8988T (cell line): Measurements from ENCODE around the gene SLC17A6.

Source experiments
- DNase-seq: peaks from one replicate; pipeline ENCODE4 v3.0.0; 2011

Gene SLC17A6

GRCh38 chr11:22337596-22338485 is at the start of gene SLC17A6:
TSS of gene SLC17A6 (plus strand) at chr11:22338381. CDS start at chr11:22338534, 153 bp downstream.
- DNase-seq = no peak

- DNase-seq = no peak
Measured at GRCh38 chr11:22302368-22302767, 35.8 kb upstream of the SLC17A6 start.

- DNase-seq = no peak
Measured at GRCh38 chr11:22304337-22304961, 33.7 kb upstream of the SLC17A6 start.

GRCh38 chr11:22317656-22318055 is 20.5 kb upstream of the SLC17A6 start:
- DNase-seq = no peak

GRCh38 chr11:22331771-22332170 is 6.4 kb upstream of the SLC17A6 start:
- no peak for DNase-seq

- DNase-seq = no peak
Measured at GRCh38 chr11:22336587-22336986, 1.6 kb upstream of the SLC17A6 start.

- no peak for DNase-seq
Measured at GRCh38 chr11:22339611-22340010, 1.4 kb downstream of the SLC17A6 start.

- DNase-seq = no peak
Measured at GRCh38 chr11:22340235-22340634, 2.1 kb downstream of the SLC17A6 start.

- no peak for DNase-seq
Measured at GRCh38 chr11:22340701-22341587, 2.8 kb downstream of the SLC17A6 start.

GRCh38 chr11:22341588-22341931 is 3.4 kb downstream of the SLC17A6 start:
- DNase-seq = no peak

- no peak for DNase-seq
Measured at GRCh38 chr11:22342211-22343031, 4.2 kb downstream of the SLC17A6 start.

GRCh38 chr11:22343032-22343324 is 4.8 kb downstream of the SLC17A6 start:
- no peak for DNase-seq

- no peak for DNase-seq
Measured at GRCh38 chr11:22343371-22344032, 5.3 kb downstream of the SLC17A6 start.

GRCh38 chr11:22344081-22344480 is 5.9 kb downstream of the SLC17A6 start:
- no peak for DNase-seq

GRCh38 chr11:22346282-22346681 is 8.1 kb downstream of the SLC17A6 start:
- DNase-seq = no peak

- no peak for DNase-seq
Measured at GRCh38 chr11:22347857-22348487, 9.8 kb downstream of the SLC17A6 start.

- DNase-seq = no peak
Measured at GRCh38 chr11:22349491-22349890, 11.3 kb downstream of the SLC17A6 start.

- DNase-seq = no peak
Measured at GRCh38 chr11:22359295-22359694, 21.1 kb downstream of the SLC17A6 start.

GRCh38 chr11:22371160-22371559 is 33.0 kb downstream of the SLC17A6 start:
- no peak for DNase-seq

GRCh38 chr11:22387126-22387525 is 48.9 kb downstream of the SLC17A6 start:
- DNase-seq = no peak

GRCh38 chr11:22389526-22390282 is 51.5 kb downstream of the SLC17A6 start:
- DNase-seq = no peak
